BLaER1 treated with 17β-estradiol and CSF1 and Interleukin-3, amounts not matched to agents 10 nM and 100 nM (cell line): ENCODE measurements around the gene LRRC75B.
"Not testable (repeated sequence)": the region's sequence is repeated elsewhere in the genome, so short reads cannot be mapped to it uniquely, and the experiment has no call there.

Experiments
- H3K27ac ChIP-seq, 11 experiments: shearing (Covaris generic); formaldehyde crosslinking; 2 replicates each; pipeline ENCODE4 v1.8.1; 2022
- H3K27me3 ChIP-seq, 11 experiments: shearing (Covaris generic); formaldehyde crosslinking; 2 replicates each; pipeline ENCODE4 v1.8.1; 2022
- H3K36me3 ChIP-seq, 11 experiments: shearing (Covaris generic); formaldehyde crosslinking; 2 replicates each; pipeline ENCODE4 v1.8.1; 2022
- H3K4me1 ChIP-seq, 10 experiments: shearing (Covaris generic); formaldehyde crosslinking; 2 replicates each; pipeline ENCODE4 v1.8.1; 2022
- H3K4me2 ChIP-seq, 11 experiments: shearing (Covaris generic); formaldehyde crosslinking; 2 replicates each; pipeline ENCODE4 v1.8.1; 2022
- H3K4me3 ChIP-seq, 10 experiments: shearing (Covaris generic); formaldehyde crosslinking; 2 replicates each; pipeline ENCODE4 v1.8.1; 2022
- H3K9ac ChIP-seq, 11 experiments: shearing (Covaris generic); formaldehyde crosslinking; 2 replicates each; pipeline ENCODE4 v1.8.1; 2022
- H3K9me3 ChIP-seq, 11 experiments: shearing (Covaris generic); formaldehyde crosslinking; replicated peaks in 1 of 11; 2 replicates each; pipeline ENCODE4 v1.8.1; 2022
- H4K20me1 ChIP-seq, 11 experiments: shearing (Covaris generic); formaldehyde crosslinking; 2 replicates each; pipeline ENCODE4 v1.8.1; 2022
- Cebpa-rat ChIP-seq, 11 experiments: shearing (Covaris generic); IDR thresholded peaks; 2 replicates each; pipeline ENCODE4 v1.8.1; 2022

LRRC75B gene

GRCh38 chr22:24601217-24602104 is 8.6 kb upstream of the LRRC75B start:
- Histone ChIP-seq H3K4me2 (peak overlapping the region; percentile 51 to 81 (median 67)), H4K20me1 (no peaks in the 10 kb centered on the region), H3K27me3 (no peaks in the 10 kb centered on the region), H3K27ac (peak overlapping the region in 7 of 11 experiments; percentile 38 to 77 (median 58); a peak in 13 of 22 replicates), H3K9me3 (no peaks in the 10 kb centered on the region), H3K36me3 (no peaks in the 10 kb centered on the region), H3K4me3 (no peak overlapping the region), H3K4me1 (peaks cover 21 to 39% (median 32%) of the 10 kb centered on the region in 10 experiments), H3K9ac (peak overlapping the region in 3 of 11 experiments; percentile 34 to 43 (median 36); a peak in 5 of 22 replicates)
- no peak for TF ChIP-seq Cebpa-rat (IDR thresholded peaks at IDR 0.05)

GRCh38 chr22:24599958-24600715 is 7.3 kb upstream of the LRRC75B start:
- H3K36me3 ChIP-seq, H3K4me3 ChIP-seq, H3K9ac ChIP-seq, H4K20me1 ChIP-seq, H3K27me3 ChIP-seq, H3K9me3 ChIP-seq: not testable (repeated sequence)
- Histone ChIP-seq H3K4me1 (peaks cover 23 to 43% (median 32%) of the 10 kb centered on the region in 10 experiments), H3K4me2 (peak overlapping the region in 1 of 11 experiments; percentile 80; a peak in 1 of 22 replicates), H3K27ac (peak overlapping the region in 2 of 11 experiments; percentile 0 to 10; a peak in 1 of 22 replicates)

GRCh38 chr22:24599514-24599913 is 6.6 kb upstream of the LRRC75B start:
- peaks cover 23 to 49% (median 37%) of the 10 kb centered on the region in 10 experiments for H3K4me1 ChIP-seq
- H3K36me3 ChIP-seq: no peaks in the 10 kb centered on the region
- no peak overlapping the region for H3K4me2 ChIP-seq
- no peak for TF ChIP-seq Cebpa-rat (IDR thresholded peaks at IDR 0.05)
- no peak overlapping the region for H3K27ac ChIP-seq
- no peak overlapping the region for H3K4me3 ChIP-seq
- no peak overlapping the region for H3K9ac ChIP-seq
- no peaks in the 10 kb centered on the region for H3K9me3 ChIP-seq
- peaks cover 0 to 5% (median 0%) of the 10 kb centered on the region in 11 experiments; a peak in 3 of 22 replicates for H4K20me1 ChIP-seq
- no peaks in the 10 kb centered on the region for H3K27me3 ChIP-seq

GRCh38 chr22:24597076-24597475 is 4.2 kb upstream of the LRRC75B start:
- H3K4me3 ChIP-seq, H3K4me2 ChIP-seq, H3K9ac ChIP-seq, H3K36me3 ChIP-seq, H3K27ac ChIP-seq, H3K9me3 ChIP-seq: not testable (repeated sequence)
- peaks cover 0 to 16% (median 5%) of the 10 kb centered on the region in 11 experiments; a peak in 5 of 22 replicates for H4K20me1 ChIP-seq
- H3K4me1 ChIP-seq: peaks cover 18 to 52% (median 42%) of the 10 kb centered on the region in 10 experiments
- H3K27me3 ChIP-seq: peaks cover 15 to 22% (median 20%) of the 10 kb centered on the region in 11 experiments

GRCh38 chr22:24595863-24596262 is 3.0 kb upstream of the LRRC75B start:
- H4K20me1 ChIP-seq: peaks cover 0 to 28% (median 5%) of the 10 kb centered on the region in 11 experiments; a peak in 6 of 22 replicates
- H3K27me3 ChIP-seq: peaks cover 23 to 34% (median 29%) of the 10 kb centered on the region in 11 experiments
- no peak overlapping the region for H3K27ac ChIP-seq
- no peaks in the 10 kb centered on the region for H3K9me3 ChIP-seq
- no peak overlapping the region for H3K4me3 ChIP-seq
- no peak overlapping the region for H3K9ac ChIP-seq
- no peak for TF ChIP-seq Cebpa-rat (IDR thresholded peaks at IDR 0.05)
- H3K4me2 ChIP-seq: peak overlapping the region in 1 of 11 experiments; percentile 84; a peak in 1 of 22 replicates
- peaks cover 8 to 44% (median 31%) of the 10 kb centered on the region in 10 experiments; a peak in 19 of 20 replicates for H3K4me1 ChIP-seq
- H3K36me3 ChIP-seq: no peaks in the 10 kb centered on the region

- peaks cover 4 to 43% (median 29%) of the 10 kb centered on the region in 10 experiments; a peak in 15 of 20 replicates for H3K4me1 ChIP-seq
- peaks cover 0 to 29% (median 5%) of the 10 kb centered on the region in 11 experiments; a peak in 6 of 22 replicates for H4K20me1 ChIP-seq
- H3K9me3 ChIP-seq: no peaks in the 10 kb centered on the region
- peak overlapping the region in 9 of 11 experiments; percentile 24 to 89 (median 78); a peak in 12 of 22 replicates for H3K4me2 ChIP-seq
- no peak for TF ChIP-seq Cebpa-rat (IDR thresholded peaks at IDR 0.05)
- no peaks in the 10 kb centered on the region for H3K36me3 ChIP-seq
- H3K27me3 ChIP-seq: peaks cover 23 to 34% (median 29%) of the 10 kb centered on the region in 11 experiments
- H3K27ac ChIP-seq: no peak overlapping the region
- peak overlapping the region in 5 of 11 experiments; percentile 15 to 37 (median 30); a peak in 6 of 22 replicates for H3K9ac ChIP-seq
- no peak overlapping the region for H3K4me3 ChIP-seq
Observed at GRCh38 chr22:24595228-24595627, 2.4 kb upstream of the LRRC75B start.

- H3K27ac ChIP-seq: no peak overlapping the region
- peak overlapping the region in 5 of 11 experiments; percentile 15 to 37 (median 30); a peak in 6 of 22 replicates for H3K9ac ChIP-seq
- peaks cover 0 to 34% (median 5%) of the 10 kb centered on the region in 11 experiments; a peak in 6 of 22 replicates for H4K20me1 ChIP-seq
- no peak for TF ChIP-seq Cebpa-rat (IDR thresholded peaks at IDR 0.05)
- H3K4me1 ChIP-seq: peaks cover 4 to 44% (median 29%) of the 10 kb centered on the region in 10 experiments; a peak in 15 of 20 replicates
- peaks cover 23 to 34% (median 29%) of the 10 kb centered on the region in 11 experiments for H3K27me3 ChIP-seq
- 0 out of 22 replicates have a peak, but pooled peaks cover 0 to 1% (median 0%) of the 10 kb centered on the region in 11 experiments for H3K36me3 ChIP-seq
- no peak overlapping the region for H3K4me3 ChIP-seq
- peak overlapping the region in 9 of 11 experiments; percentile 24 to 89 (median 78); a peak in 19 of 22 replicates for H3K4me2 ChIP-seq
- no peaks in the 10 kb centered on the region for H3K9me3 ChIP-seq
Observed at GRCh38 chr22:24594569-24595120, 1.8 kb upstream of the LRRC75B start.

GRCh38 chr22:24593836-24594568 is 1.1 kb upstream of the LRRC75B start:
- peak overlapping the region in 9 of 11 experiments; percentile 62 to 89 (median 78); a peak in 18 of 22 replicates for H3K4me2 ChIP-seq
- TF ChIP-seq Cebpa-rat (IDR thresholded peaks at IDR 0.05): no peak
- H3K4me1 ChIP-seq: peaks cover 4 to 48% (median 32%) of the 10 kb centered on the region in 10 experiments; a peak in 15 of 20 replicates
- peak overlapping the region in 4 of 11 experiments; percentile 7 to 35 (median 30); a peak in 5 of 22 replicates for H3K9ac ChIP-seq
- no peaks in the 10 kb centered on the region for H3K9me3 ChIP-seq
- peaks cover 0 to 41% (median 5%) of the 10 kb centered on the region in 11 experiments; a peak in 8 of 22 replicates for H4K20me1 ChIP-seq
- no peak overlapping the region for H3K27ac ChIP-seq
- H3K36me3 ChIP-seq: 0 out of 22 replicates have a peak, but pooled peaks cover 0 to 5% (median 0%) of the 10 kb centered on the region in 11 experiments
- no peak overlapping the region for H3K4me3 ChIP-seq
- peaks cover 23 to 34% (median 29%) of the 10 kb centered on the region in 11 experiments for H3K27me3 ChIP-seq

- peak overlapping the region in 4 of 10 experiments; percentile 54 to 66 (median 61); a peak in 4 of 20 replicates for H3K4me3 ChIP-seq
- H4K20me1 ChIP-seq: peaks cover 0 to 46% (median 5%) of the 10 kb centered on the region in 11 experiments; a peak in 11 of 22 replicates
- peak overlapping the region in 1 of 11 experiments; percentile 44; a peak in 1 of 22 replicates for H3K27ac ChIP-seq
- peaks cover 6 to 52% (median 37%) of the 10 kb centered on the region in 10 experiments; a peak in 18 of 20 replicates for H3K4me1 ChIP-seq
- peak overlapping the region; percentile 77 to 91 (median 84) for H3K4me2 ChIP-seq
- H3K9me3 ChIP-seq, H3K36me3 ChIP-seq: not testable (repeated sequence)
- peaks cover 23 to 34% (median 29%) of the 10 kb centered on the region in 11 experiments for H3K27me3 ChIP-seq
- H3K9ac ChIP-seq: peak overlapping the region in 6 of 11 experiments; percentile 68 to 78 (median 71); a peak in 5 of 22 replicates
Observed at GRCh38 chr22:24593559-24593835, 624 bp upstream of the LRRC75B start.
